GM12872 (cell line): ENCODE results near the gene PSMC3.

Experiments
- CTCF ChIP-seq: IDR thresholded peaks from 3 replicates; pipeline ENCODE4 v1.5.1; 2011; ENCODE audit warnings: low read depth, mild to moderate bottlenecking, low read length, moderate library complexity; ENCODE audit not compliant: insufficient read depth

The PSMC3 gene

GRCh38 chr11:47394322-47395222 is 31.7 kb downstream of the PSMC3 start:
- no peak for TF ChIP-seq CTCF

- TF ChIP-seq CTCF: no peak
Observed at GRCh38 chr11:47394050-47394321, 32.3 kb downstream of the PSMC3 start.

- no peak for TF ChIP-seq CTCF
Observed at GRCh38 chr11:47393163-47394049, 32.8 kb downstream of the PSMC3 start.

GRCh38 chr11:47392546-47393162 is 33.6 kb downstream of the PSMC3 start:
- no peak for TF ChIP-seq CTCF

- no peak for TF ChIP-seq CTCF
Observed at GRCh38 chr11:47391711-47392432, 34.4 kb downstream of the PSMC3 start.

- TF ChIP-seq CTCF: no peak
Observed at GRCh38 chr11:47391077-47391583, 35.1 kb downstream of the PSMC3 start.
